Heart right ventricle (tissue), 16 donors: ENCODE data around the gene ZNF469. TPM values are rescaled to one million over a fixed set of nuclear protein-coding genes. Genes with fewer than 3 reads are reported as not detected.

Experiments used
- ATAC-seq, 8 donors: fragments of 200-7000 bp; cut with Tn5 transposase; one replicate each; pipeline ENCODE4 v1.9.1; 2020; ENCODE audit warnings: mild to moderate bottlenecking in 8 of 8, moderate library complexity in 8 of 8, moderate number of reproducible peaks in 1 of 8
- DNase-seq, 2 donors: peaks; one replicate each; pipeline ENCODE4 v3.0.0-alpha.2; 2020
- H3K27ac ChIP-seq, 10 donors: fragments of 200-600 bp; sonication (generic) in 2 of 10; one replicate each; pipeline versions ENCODE4 v1.5.0 to v1.8.0; 2020 to 2022; ENCODE audit warnings: mild to moderate bottlenecking in 3 of 10
- H3K27me3 ChIP-seq, 7 donors: fragments of 200-600 bp; one replicate each; pipeline ENCODE4 v1.8.0; 2021 to 2022; ENCODE audit warnings: mild to moderate bottlenecking in 2 of 7
- H3K36me3 ChIP-seq, 9 donors: fragments of 200-600 bp; sonication (generic) in 1 of 9; one replicate each; pipeline versions ENCODE4 v1.5.0 to v1.8.0; 2020 to 2022; ENCODE audit warnings: mild to moderate bottlenecking in 2 of 9
- H3K4me1 ChIP-seq, 9 donors: fragments of 200-600 bp; sonication (generic) in 1 of 9; one replicate each; pipeline versions ENCODE4 v1.5.0 to v1.8.0; 2020 to 2022; ENCODE audit warnings: mild to moderate bottlenecking in 4 of 9
- H3K4me3 ChIP-seq, 10 donors: fragments of 200-600 bp; sonication (generic) in 2 of 10; one replicate each; pipeline versions ENCODE4 v1.5.0 to v1.8.0; 2020 to 2022; ENCODE audit warnings: mild to moderate bottlenecking in 7 of 10, moderate library complexity in 2 of 10
- H3K9me3 ChIP-seq, 11 donors: fragments of 200-600 bp in 10 of 11; sonication (generic) in 2 of 11; one replicate each; pipeline versions ENCODE4 v1.5.0 to v1.8.0; 2013 to 2022; ENCODE audit warnings: mild to moderate bottlenecking in 2 of 11, control low read depth in 1 of 11, moderate library complexity in 1 of 11
- CTCF ChIP-seq, 9 donors: fragments of 200-600 bp; sonication (generic) in 2 of 9; IDR thresholded peaks; one replicate each; pipeline versions ENCODE4 v1.5.0 to v1.8.0; 2021 to 2022; ENCODE audit warnings: antibody characterized with exemption in 9 of 9, mild to moderate bottlenecking in 5 of 9, moderate library complexity in 1 of 9
- WGBS, 2 donors: extraction: QIAGEN DNeasy Blood & Tissue Kit; methylation state at CpG; one replicate each; pipeline ENCODE4 v1.1.7; 2013; ENCODE audit warnings: inconsistent platforms in 1 of 2; 5-methylcytosine and 5-hydroxymethylcytosine counted together
- intact Hi-C, 10 donors: fragments of 100-400 bp; cut with DNase I; formaldehyde crosslinking; loops; one replicate each; pipeline versions ENCODE4 v1.11.1 to v1.14.2; 2022
- polyA plus RNA-seq, 2 donors: library from polyadenylated mRNA; stranded (reverse); fragments of 200-250 nt; gene quantifications; one replicate each; pipeline ENCODE4 v1.2.3, GENCODE V29; 2013
- total RNA-seq, 10 donors: library from RNA; stranded (reverse); fragmentation: NEBNext Ultra II Directional in 3 of 10; extraction: Animal tissue kit (Norgen Biotek cat#: 25700) in 3 of 10; gene quantifications; one replicate each; pipeline versions ENCODE4 v1.2.1 to v1.2.4, GENCODE V29; 2021 to 2023
- donor health status: Arrhythmogenic right ventricular cardiomyopathy.
- donor health status: ischemic (EF 13 %, LVEDD 7.1; RV severe dilation, severe dysfunction).
- donor health status: healthy with polysubstance abuse.
- donor health status: DM: no; HTN: yes; CAD: no.
- donor health status: DM: no; HTN: no; CAD: no.
- donor health status: ischemic (EF 25% LVEDD 6.9; RV normal size, moderate dysfunction).
- donor health status: ischemic (EF 25% LVEDD 5.7; RV mildly dilated, moderate dysfunction).
- donor health status: healthy.
- donor health status: DM: yes; HTN: yes; CAD: no.
- donor health status: Ischemic cardiomyopathy.
- donor health status: ischemic (EF 35%, LVEDD 5.7; RV mildly dilated, moderate dysfunction).
- donor health status: nonischemic (EF 11% LVEDD 7.7; RV severe dilation, severe dysfunction).
- donor health status: DM: yes; HTN: yes; CAD: no.
- donor health status: PGD.
- donor health status: ischemic (EF 29% LVEDD 5.4; RV normal size, mild dysfunction).
- donor health status: nonischemic (EF 23%, LVEDD 6.1; RV moderate dilation, normal function).

Gene ZNF469
- total and polyA plus RNA-seq, 12 donors, result 0.23 to 1.7 (median 1.00) TPM

- Histone ChIP-seq H3K27ac (no peak overlapping the region), H3K36me3 (no peaks in the 10 kb centered on the region), H3K4me3 (no peak overlapping the region), H3K4me1 (no peaks in the 10 kb centered on the region), H3K9me3 (no peaks in the 10 kb centered on the region), H3K27me3 (peaks cover 0 to 16% (median 0%) of the 10 kb centered on the region in 7 donors)
- no peak for DNase-seq
- intact Hi-C loops, result no loop called here
- no peak for TF ChIP-seq CTCF (IDR thresholded peaks at IDR 0.05)
- no peak for ATAC-seq
- WGBS, 2 donors, result 91% methylated on average over 34 of the region's 34 CpGs
Measured at GRCh38 chr16:88414521-88415380, 32.0 kb downstream of the ZNF469 start.

- no peak for TF ChIP-seq CTCF (IDR thresholded peaks at IDR 0.05)
- peaks cover 0 to 16% (median 0%) of the 10 kb centered on the region in 7 donors for H3K27me3 ChIP-seq
- intact Hi-C loops, result no loop called here
- no peaks in the 10 kb centered on the region for H3K9me3 ChIP-seq
- H3K27ac ChIP-seq, result no peak overlapping the region
- WGBS, 2 donors, result 71 to 80% methylated on average over 5 of the region's 5 CpGs
- DNase-seq (no peak), ATAC-seq (no peak)
- no peak overlapping the region for H3K4me3 ChIP-seq
- no peaks in the 10 kb centered on the region for H3K36me3 ChIP-seq
- H3K4me1 ChIP-seq, result no peaks in the 10 kb centered on the region
Measured at GRCh38 chr16:88415381-88415705, 32.6 kb downstream of the ZNF469 start.

GRCh38 chr16:88415713-88416323, 33.1 kb downstream of the ZNF469 start:
- no peaks in the 10 kb centered on the region for H3K36me3 ChIP-seq
- H3K4me3 ChIP-seq, result no peak overlapping the region
- TF ChIP-seq CTCF (IDR thresholded peaks at IDR 0.05), result no peak
- no peaks in the 10 kb centered on the region for H3K9me3 ChIP-seq
- no peak overlapping the region for H3K27ac ChIP-seq
- no peaks in the 10 kb centered on the region for H3K4me1 ChIP-seq
- ATAC-seq, result no peak
- H3K27me3 ChIP-seq, result peaks cover 0 to 16% (median 0%) of the 10 kb centered on the region in 7 donors
- WGBS, 2 donors, result 74 to 78% methylated on average over 29 of the region's 29 CpGs
- intact Hi-C loops, result no loop called here
- DNase-seq, result no peak

DNA sequence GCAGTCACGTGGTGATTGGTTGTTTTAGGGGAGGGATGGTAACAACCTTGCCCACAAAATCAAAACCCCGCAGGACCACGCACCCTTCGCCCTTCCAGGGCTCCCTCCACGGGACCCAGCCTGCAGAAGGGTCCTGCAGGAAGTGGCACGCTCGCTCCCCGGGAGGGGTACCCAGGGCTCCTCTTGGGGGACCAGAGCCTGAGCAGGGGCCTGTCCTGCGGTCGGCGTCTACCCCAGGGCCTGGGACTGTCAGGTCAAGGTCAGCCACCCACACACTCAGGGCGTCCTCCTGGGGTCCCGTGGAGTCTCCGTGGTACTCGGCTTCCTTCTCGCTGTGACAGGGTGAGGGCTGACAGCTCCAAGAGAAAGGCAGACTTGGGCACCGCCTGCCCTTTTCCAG, 33.9 kb downstream of the ZNF469 start:
- intact Hi-C loops, result no loop called here
- H3K4me1 ChIP-seq, result no peaks in the 10 kb centered on the region
- no peaks in the 10 kb centered on the region for H3K9me3 ChIP-seq
- no peak overlapping the region for H3K4me3 ChIP-seq
- H3K27ac ChIP-seq, result no peak overlapping the region
- 87 to 94% methylated on average over 17 of the region's 17 CpGs for WGBS, 2 donors
- no peak for DNase-seq
- H3K36me3 ChIP-seq, result no peaks in the 10 kb centered on the region
- peaks cover 0 to 16% (median 0%) of the 10 kb centered on the region in 7 donors for H3K27me3 ChIP-seq
- no peak for ATAC-seq
- TF ChIP-seq CTCF (IDR thresholded peaks at IDR 0.05), result no peak
